ENCODE results near the gene FOXJ1. TPM values are rescaled to one million over a fixed set of nuclear protein-coding genes. Genes with fewer than 3 reads are reported as not detected.
A peak's percentile ranks its signal among the peaks of the same experiment; 100 is the strongest.

The FOXJ1 gene
- total and polyA plus RNA-seq, 2 of the 13 experiments (the other 11 are each of a cell fraction or from before 2014, with no cell fraction given), result 0.98 to 1.6 TPM

GRCh38 chr17:76182016-76182764, 41.1 kb upstream of the FOXJ1 start (continued):
- TF ChIP-seq RNF219 (CRISPR knock-in tag; IDR thresholded peaks at IDR 0.05) (no peak), SNAPC4 (CRISPR knock-in tag; IDR thresholded peaks at IDR 0.05) (no peak), ZNF503 (CRISPR knock-in tag; IDR thresholded peaks at IDR 0.05) (no peak), CREBL2 (CRISPR knock-in tag; IDR thresholded peaks at IDR 0.05; ENCODE audit: borderline replicate concordance) (no peak), ZFP36 (IDR thresholded peaks at IDR 0.05; ENCODE audit: borderline replicate concordance, low read depth, low read length, partially characterized antibody) (peak; percentile 39), ZNF318 (CRISPR knock-in tag; IDR thresholded peaks at IDR 0.05) (no peak), CC2D1A (CRISPR knock-in tag; IDR thresholded peaks at IDR 0.05) (no peak), CBX5 (CRISPR knock-in tag; IDR thresholded peaks at IDR 0.05; ENCODE audit: borderline replicate concordance) (peak; percentile 91)
